Neural cell (in vitro differentiated cells): ENCODE measurements around the gene SLC16A12. TPM values are rescaled to one million over a fixed set of nuclear protein-coding genes. Genes with fewer than 3 reads are reported as not detected.

Source experiments
- H2AFZ ChIP-seq: fragments of 200-600, 300-800 bp; sonication (generic), shearing (Covaris generic); 2 replicates; pipeline ENCODE4 v1.6.0; 2014; ENCODE audit warnings: low read depth, mild to moderate bottlenecking, antibody characterized with exemption, low read length, moderate library complexity
- H3F3A ChIP-seq: fragments of 200-600 bp; shearing (Covaris generic); 2 replicates; pipeline ENCODE4 v1.6.1; 2016; ENCODE audit warnings: mild to moderate bottlenecking, moderate library complexity, mixed read lengths, antibody characterized with exemption, low read length; ENCODE audit not compliant: insufficient read depth, poor library complexity, severe bottlenecking
- H3K27ac ChIP-seq: fragments of 200-600, 300-800 bp; sonication (generic), shearing (Covaris generic); 2 replicates; pipeline ENCODE4 v1.5.1; 2014; ENCODE audit warnings: mild to moderate bottlenecking, low read length, moderate library complexity
- H3K27me3 ChIP-seq: fragments of 300-800, 200-600 bp; sonication (generic), shearing (Covaris generic); 2 replicates; pipeline ENCODE4 v1.6.0; 2014; ENCODE audit warnings: mild to moderate bottlenecking, low read depth, low read length, moderate library complexity; ENCODE audit not compliant: insufficient read depth
- H3K36me3 ChIP-seq: fragments of 300-800, 200-600 bp; sonication (generic), shearing (Covaris generic); 2 replicates; pipeline ENCODE4 v1.5.1; 2014; ENCODE audit warnings: mild to moderate bottlenecking, antibody characterized with exemption, low read length, moderate library complexity; ENCODE audit not compliant: insufficient read depth
- H3K4me2 ChIP-seq: fragments of 300-800, 200-600 bp; sonication (generic), shearing (Covaris generic); 2 replicates; pipeline ENCODE4 v1.6.0; 2014; ENCODE audit warnings: mild to moderate bottlenecking, low read length
- H3K4me3 ChIP-seq: fragments of 300-800, 200-600 bp; sonication (generic), shearing (Covaris generic); 2 replicates; pipeline ENCODE4 v1.5.1; 2014; ENCODE audit warnings: mild to moderate bottlenecking, low read length, moderate library complexity
- H3K79me2 ChIP-seq: fragments of 200-600 bp; shearing (Covaris generic); replicated peaks from 2 replicates; pipeline ENCODE4 v1.6.0; 2014; ENCODE audit warnings: mild to moderate bottlenecking, low read length, moderate library complexity; ENCODE audit not compliant: insufficient read depth
- H3K9ac ChIP-seq: fragments of 300-800, 200-600 bp; sonication (generic), shearing (Covaris generic); 2 replicates; pipeline ENCODE4 v1.6.1; 2016; ENCODE audit warnings: mild to moderate bottlenecking, low read length, mixed read lengths
- H3K9me2 ChIP-seq: fragments of 200-600 bp; shearing (Covaris generic); 2 replicates; pipeline ENCODE4 v1.6.1; 2016; ENCODE audit warnings: mild to moderate bottlenecking, low read length, mixed read lengths; ENCODE audit not compliant: insufficient read depth
- H3K9me3 ChIP-seq: fragments of 200-600, 300-800 bp; sonication (generic), shearing (Covaris generic); 2 replicates; pipeline ENCODE4 v1.6.1; 2016; ENCODE audit warnings: mild to moderate bottlenecking, mixed run types, low read length, moderate library complexity, mixed read lengths
- H4K20me1 ChIP-seq: fragments of 200-600 bp; shearing (Covaris generic); 2 replicates; pipeline ENCODE4 v1.6.1; 2016; ENCODE audit warnings: mild to moderate bottlenecking, mixed run types; ENCODE audit not compliant: insufficient read depth
- CTCF ChIP-seq: fragments of 450-650 bp; IDR thresholded peaks from 2 replicates; pipeline ENCODE4 v1.5.1; 2014; ENCODE audit warnings: antibody characterized with exemption, mild to moderate bottlenecking, moderate library complexity; ENCODE audit not compliant: poor library complexity, severe bottlenecking
- EP300 ChIP-seq: fragments of 450-650 bp; conservative IDR thresholded peaks from 2 replicates; pipeline ENCODE4 v1.6.1; 2014; ENCODE audit warnings: antibody characterized with exemption, mild to moderate bottlenecking, moderate library complexity; ENCODE audit not compliant: poor library complexity, severe bottlenecking
- EZH2 ChIP-seq: fragments of 200-600, 300-800 bp; shearing (Covaris generic), sonication (generic); IDR thresholded peaks from 2 replicates; pipeline ENCODE4 v1.6.1; 2014; ENCODE audit warnings: antibody characterized with exemption, low read length, borderline replicate concordance, mild to moderate bottlenecking; ENCODE audit not compliant: insufficient read depth, poor library complexity, severe bottlenecking
- MXI1 ChIP-seq: fragments of 450-650 bp; conservative IDR thresholded peaks from 2 replicates; pipeline ENCODE4 v1.6.1; 2014; ENCODE audit warnings: antibody characterized with exemption, mild to moderate bottlenecking; ENCODE audit not compliant: poor library complexity, severe bottlenecking
- POLR2AphosphoS5 ChIP-seq: IDR thresholded peaks from 2 replicates; pipeline ENCODE4 v1.6.1; 2012
- RAD21 ChIP-seq: fragments of 450-650 bp; conservative IDR thresholded peaks from 2 replicates; pipeline ENCODE4 v1.6.1; 2014; ENCODE audit warnings: antibody characterized with exemption, mild to moderate bottlenecking, moderate library complexity
- REST ChIP-seq: IDR thresholded peaks from 2 replicates; pipeline ENCODE4 v1.6.1; 2012; ENCODE audit warnings: borderline replicate concordance
- SMC3 ChIP-seq: fragments of 450-650 bp; conservative IDR thresholded peaks from 2 replicates; pipeline ENCODE4 v1.6.1; 2014; ENCODE audit warnings: antibody characterized with exemption, mild to moderate bottlenecking, moderate library complexity; ENCODE audit not compliant: poor library complexity
- TAF1 ChIP-seq: IDR thresholded peaks from 2 replicates; pipeline ENCODE4 v1.6.1; 2012; ENCODE audit warnings: low read depth
- polyA plus RNA-seq: library from polyadenylated mRNA; depleted of rRNA; stranded (reverse); fragments of >200 nt; gene quantifications from 2 replicates; pipeline ENCODE4 v1.2.3, GENCODE V29; 2014

The SLC16A12 gene
- polyA plus RNA-seq, 1 donor from 2014 or later, result 0.04 TPM

- Histone ChIP-seq H3K27ac (no peak overlapping the region), H3F3A (no peaks in the 10 kb centered on the region), H4K20me1 (no peaks in the 10 kb centered on the region), H2AFZ (no peak overlapping the region), H3K36me3 (no peaks in the 10 kb centered on the region), H3K9me3 (no peaks in the 10 kb centered on the region), H3K79me2 (no peaks in the 10 kb centered on the region), H3K27me3 (no peaks in the 10 kb centered on the region), H3K9me2 (no peaks in the 10 kb centered on the region), H3K4me2 (no peak overlapping the region), H3K4me3 (no peak overlapping the region), H3K9ac (no peak overlapping the region)
- no peak for TF ChIP-seq SMC3
- no peak for TF ChIP-seq EP300
- no peak for TF ChIP-seq MXI1
- TF ChIP-seq TAF1, result no peak
- no peak for TF ChIP-seq POLR2AphosphoS5
- no peak for TF ChIP-seq RAD21
- TF ChIP-seq EZH2, result no peak
- no peak for TF ChIP-seq REST
- TF ChIP-seq CTCF, result no peak
Observed at GRCh38 chr10:89576022-89576421, 40.6 kb upstream of the SLC16A12 start.

GRCh38 chr10:89575031-89575430 lies 39.6 kb upstream of the SLC16A12 start:
- Histone ChIP-seq H3K4me3 (no peak overlapping the region), H3K9ac (no peak overlapping the region), H3K27ac (no peak overlapping the region), H3K27me3 (no peaks in the 10 kb centered on the region), H3K9me2 (no peaks in the 10 kb centered on the region), H4K20me1 (no peaks in the 10 kb centered on the region), H3K79me2 (no peaks in the 10 kb centered on the region), H3K36me3 (no peaks in the 10 kb centered on the region), H3F3A (no peaks in the 10 kb centered on the region), H3K4me2 (no peak overlapping the region), H2AFZ (no peak overlapping the region), H3K9me3 (no peaks in the 10 kb centered on the region)
- TF ChIP-seq SMC3 (no peak), CTCF (no peak), EP300 (no peak), POLR2AphosphoS5 (no peak), REST (no peak), EZH2 (no peak), MXI1 (no peak), TAF1 (no peak), RAD21 (no peak)
